Activated T-cell treated with anti-CD3 and anti-CD28 coated beads, Interleukin-2, amount 50 U/mL, for 4 hours (primary cell): ENCODE results near the gene ST6GALNAC6. TPM values are rescaled to one million over a fixed set of nuclear protein-coding genes. Genes with fewer than 3 reads are reported as not detected.

Experiments used
- ATAC-seq, 2 donors: fragments of 200-7000 bp; cut with Tn5 transposase; one replicate each; pipeline ENCODE4 v1.10.0; 2021
- DNase-seq: peaks from one replicate; pipeline ENCODE4 v3.0.0-alpha.2; 2020
- H3K27me3 Mint-ChIP-seq: one replicate; pipeline ENCODE4 v1.8.0; 2021; ENCODE audit warnings: low read depth, mixed read lengths
- H3K36me3 Mint-ChIP-seq: one replicate; pipeline ENCODE4 v1.8.0; 2022; ENCODE audit warnings: mixed read lengths; ENCODE audit not compliant: insufficient read depth
- H3K4me1 Mint-ChIP-seq: one replicate; pipeline ENCODE4 v1.8.0; 2021; ENCODE audit warnings: low read depth, mixed read lengths
- H3K4me3 Mint-ChIP-seq: one replicate; pipeline ENCODE4 v1.8.0; 2021; ENCODE audit warnings: mild to moderate bottlenecking, moderate library complexity, mixed read lengths
- H3K9me3 Mint-ChIP-seq: one replicate; pipeline ENCODE4 v1.8.0; 2021; ENCODE audit warnings: mixed read lengths
- total RNA-seq, 3 donors: library from RNA; stranded (reverse); gene quantifications; one replicate each; pipeline ENCODE4 v1.2.1, GENCODE V29; 2021

The ST6GALNAC6 gene
- total RNA-seq, 3 donors from 2014 or later, result 25.9 to 31.5 (median 31.0) TPM

GRCh38 chr9:127937388-127938297, 38.2 kb upstream of the ST6GALNAC6 start, which contains the start of gene DPM2:
Gene DPM2 (minus strand): TSS chr9:127937854. CDS start chr9:127937820, 34 bp downstream.
- H3K36me3 Mint-ChIP-seq, result peaks cover 8% of the 10 kb centered on the region
- no peaks in the 10 kb centered on the region for H3K9me3 Mint-ChIP-seq
- no peaks in the 10 kb centered on the region for H3K27me3 Mint-ChIP-seq
- H3K4me1 Mint-ChIP-seq, result peaks cover 38% of the 10 kb centered on the region
- H3K4me3 Mint-ChIP-seq, result peak within 1 kb of the TSS; percentile 92
- DNase-seq (peak; percentile 78), ATAC-seq (peak; percentile 96)

GRCh38 chr9:127937056-127937387, 37.6 kb upstream of the ST6GALNAC6 start:
- peaks cover 38% of the 10 kb centered on the region for H3K4me1 Mint-ChIP-seq
- DNase-seq, result no peak
- H3K27me3 Mint-ChIP-seq, result no peaks in the 10 kb centered on the region
- ATAC-seq, result no peak
- peaks cover 8% of the 10 kb centered on the region for H3K36me3 Mint-ChIP-seq
- no peaks in the 10 kb centered on the region for H3K9me3 Mint-ChIP-seq
- peak overlapping the region; percentile 92 for H3K4me3 Mint-ChIP-seq

- ATAC-seq, result no peak
- Mint-ChIP-seq H3K9me3 (no peaks in the 10 kb centered on the region), H3K4me1 (peaks cover 40% of the 10 kb centered on the region), H3K36me3 (peaks cover 8% of the 10 kb centered on the region), H3K4me3 (peak overlapping the region; percentile 92), H3K27me3 (no peaks in the 10 kb centered on the region)
- DNase-seq, result no peak
Measured at GRCh38 chr9:127936347-127936852, 37.0 kb upstream of the ST6GALNAC6 start.

GRCh38 chr9:127935765-127936221, 36.4 kb upstream of the ST6GALNAC6 start:
- ATAC-seq, result peak; percentile 17 to 18
- Mint-ChIP-seq H3K4me1 (peaks cover 46% of the 10 kb centered on the region), H3K4me3 (peak overlapping the region; percentile 92), H3K27me3 (no peaks in the 10 kb centered on the region), H3K9me3 (no peaks in the 10 kb centered on the region), H3K36me3 (peaks cover 8% of the 10 kb centered on the region)
- no peak for DNase-seq

- Mint-ChIP-seq H3K27me3 (no peaks in the 10 kb centered on the region), H3K9me3 (no peaks in the 10 kb centered on the region), H3K36me3 (peaks cover 8% of the 10 kb centered on the region), H3K4me3 (peak overlapping the region; percentile 24), H3K4me1 (peaks cover 49% of the 10 kb centered on the region)
- no peak for DNase-seq
- no peak for ATAC-seq
Measured at GRCh38 chr9:127934986-127935385, 35.6 kb upstream of the ST6GALNAC6 start.

- Mint-ChIP-seq H3K36me3 (peaks cover 8% of the 10 kb centered on the region), H3K4me1 (peaks cover 51% of the 10 kb centered on the region), H3K27me3 (no peaks in the 10 kb centered on the region), H3K9me3 (no peaks in the 10 kb centered on the region), H3K4me3 (peak overlapping the region; percentile 29)
- ATAC-seq (no peak), DNase-seq (no peak)
Measured at GRCh38 chr9:127934248-127934647, 34.8 kb upstream of the ST6GALNAC6 start.

GRCh38 chr9:127931092-127931881, 31.9 kb upstream of the ST6GALNAC6 start:
- peak; percentile 20 to 34 for ATAC-seq
- Mint-ChIP-seq H3K4me3 (peak overlapping the region; percentile 72), H3K36me3 (peaks cover 8% of the 10 kb centered on the region), H3K4me1 (peaks cover 38% of the 10 kb centered on the region), H3K27me3 (no peaks in the 10 kb centered on the region), H3K9me3 (no peaks in the 10 kb centered on the region)
- no peak for DNase-seq

GRCh38 chr9:127930231-127931091, 31.1 kb upstream of the ST6GALNAC6 start, which contains the start of gene PIP5KL1:
Gene PIP5KL1 (minus strand): TSS chr9:127930777. CDS start chr9:127930752, 25 bp downstream.
- H3K36me3 Mint-ChIP-seq, result peaks cover 4% of the 10 kb centered on the region
- H3K9me3 Mint-ChIP-seq, result no peaks in the 10 kb centered on the region
- peak within 1 kb of the TSS; percentile 72 for H3K4me3 Mint-ChIP-seq
- H3K4me1 Mint-ChIP-seq, result peaks cover 29% of the 10 kb centered on the region
- ATAC-seq, result peak; percentile 78 to 79
- peaks cover 2% of the 10 kb centered on the region for H3K27me3 Mint-ChIP-seq
- peak; percentile 54 for DNase-seq

- Mint-ChIP-seq H3K9me3 (no peaks in the 10 kb centered on the region), H3K36me3 (peaks cover 2% of the 10 kb centered on the region), H3K27me3 (peaks cover 5% of the 10 kb centered on the region), H3K4me1 (peaks cover 26% of the 10 kb centered on the region), H3K4me3 (peak overlapping the region; percentile 72)
- no peak for DNase-seq
- ATAC-seq, result no peak
Measured at GRCh38 chr9:127929625-127929979, 30.2 kb upstream of the ST6GALNAC6 start.

- H3K9me3 Mint-ChIP-seq, result no peaks in the 10 kb centered on the region
- H3K4me3 Mint-ChIP-seq, result no peak overlapping the region
- ATAC-seq, result no peak
Measured at GRCh38 chr9:127928676-127929624, 29.5 kb upstream of the ST6GALNAC6 start.

GRCh38 chr9:127927988-127928675, 28.7 kb upstream of the ST6GALNAC6 start:
- no peak for ATAC-seq
- Mint-ChIP-seq H3K4me3 (no peak overlapping the region), H3K27me3 (peaks cover 5% of the 10 kb centered on the region), H3K9me3 (no peaks in the 10 kb centered on the region), H3K4me1 (peaks cover 19% of the 10 kb centered on the region), H3K36me3 (peaks cover 2% of the 10 kb centered on the region)
- DNase-seq, result no peak

More at GRCh38 chr9:127928676-127929624, 29.5 kb upstream of the ST6GALNAC6 start:
- Mint-ChIP-seq H3K4me1 (peaks cover 20% of the 10 kb centered on the region), H3K36me3 (peaks cover 2% of the 10 kb centered on the region), H3K27me3 (peaks cover 5% of the 10 kb centered on the region)
- DNase-seq, result no peak

GRCh38 chr9:127927201-127927987, 28.0 kb upstream of the ST6GALNAC6 start:
- Mint-ChIP-seq H3K27me3 (peaks cover 5% of the 10 kb centered on the region), H3K4me3 (peak overlapping the region; percentile 65), H3K4me1 (peaks cover 16% of the 10 kb centered on the region), H3K36me3 (no peaks in the 10 kb centered on the region), H3K9me3 (no peaks in the 10 kb centered on the region)
- DNase-seq (peak; percentile 69), ATAC-seq (peak; percentile 38 to 42)
